Endothelial cell of umbilical vein (primary cell): ENCODE measurements around the gene CETP. TPM values are rescaled to one million over a fixed set of nuclear protein-coding genes. Genes with fewer than 3 reads are reported as not detected.

Experiments used
- BruUV-seq: library from RNA; stranded (reverse); fragments of 400-500 nt; replicated peaks from 2 replicates; lab custom pipeline; 2021; lab: Mats Ljungman, UMichigan
- CTCF ChIA-PET: fragments of 300-600, 350-600 bp; sonication (Branson Sonifier 250); formaldehyde crosslinking; loops from one replicate; lab custom pipeline; 2021; ENCODE audit warnings: antibody characterized with exemption, inconsistent platforms; lab: Charles Lee
- POLR2A ChIA-PET: fragments of 300-600, 350-600 bp; sonication (Branson Sonifier 250); formaldehyde crosslinking; loops from one replicate; lab custom pipeline; 2021; ENCODE audit warnings: antibody characterized with exemption, inconsistent platforms; lab: Charles Lee
- DNase-seq: peaks from one replicate; pipeline ENCODE4 v3.0.0-alpha.2; 2011; ENCODE audit warnings: low read depth, low spot score
- FAIRE-seq: peaks from 2 replicates; lab custom pipeline; 2011; peaks lifted over from hg19 to GRCh38; lab: Jason Lieb, UNC
- H2AFZ ChIP-seq: 2 replicates; pipeline ENCODE4 v1.6.0; 2012; ENCODE audit warnings: low read depth, low read length, control low read depth, inconsistent platforms
- H3K27ac ChIP-seq: 2 replicates; pipeline ENCODE4 v1.5.1; 2011; ENCODE audit warnings: low read depth, mild to moderate bottlenecking, control low read depth, low read length, moderate library complexity; ENCODE audit not compliant: insufficient read depth
- H3K27me3 ChIP-seq, 2 experiments: 2 replicates each; pipeline versions ENCODE4 v1.6.0 to v1.6.1; 2011; ENCODE audit warnings: low read length in 2 of 2, mixed read lengths in 1 of 2; ENCODE audit not compliant: control insufficient read depth in 2 of 2, insufficient read depth in 2 of 2
- H3K36me3 ChIP-seq, 2 experiments: 2 replicates in 1 of 2; 3 replicates in 1 of 2; pipeline ENCODE4 v1.5.1; 2011; ENCODE audit warnings: low read length in 2 of 2, mild to moderate bottlenecking in 1 of 2, moderate library complexity in 1 of 2; ENCODE audit not compliant: control insufficient read depth in 2 of 2, insufficient read depth in 2 of 2; ENCODE audit errors: extremely low read depth in 1 of 2
- H3K4me1 ChIP-seq: 3 replicates; pipeline ENCODE4 v1.5.1; 2011; ENCODE audit warnings: mild to moderate bottlenecking, low read length; ENCODE audit not compliant: control insufficient read depth, insufficient read depth; ENCODE audit errors: extremely low read depth
- H3K4me2 ChIP-seq: 2 replicates; pipeline ENCODE4 v1.6.1; 2011; ENCODE audit warnings: low read length, control low read depth, mixed read lengths; ENCODE audit not compliant: insufficient read depth
- H3K4me3 ChIP-seq, 3 experiments: fragments of 200-600 bp in 1 of 3; sonication (generic), shearing (Covaris generic) in 1 of 3; replicated peaks in 1 of 3; 2 replicates each; pipeline ENCODE4 v1.5.1; 2011 to 2016; ENCODE audit warnings: control low read depth in 3 of 3, low read length in 3 of 3, mild to moderate bottlenecking in 2 of 3, inconsistent platforms in 1 of 3, low read depth in 1 of 3, moderate library complexity in 1 of 3; ENCODE audit not compliant: insufficient read depth in 1 of 3
- H3K79me2 ChIP-seq: 2 replicates; pipeline ENCODE4 v1.6.0; 2012; ENCODE audit warnings: low read length, inconsistent platforms; ENCODE audit not compliant: control insufficient read depth, insufficient read depth
- H3K9ac ChIP-seq: replicated peaks from 2 replicates; pipeline ENCODE3; 2011; ENCODE audit warnings: low read length, control low read depth; ENCODE audit not compliant: insufficient read depth; ENCODE audit errors: extremely low read depth
- H3K9me1 ChIP-seq: replicated peaks from 3 replicates; pipeline ENCODE4 v1.6.0; 2011; ENCODE audit warnings: mild to moderate bottlenecking, low read length; ENCODE audit not compliant: control insufficient read depth, insufficient read depth; ENCODE audit errors: extremely low read depth
- H3K9me3 ChIP-seq: replicated peaks from 2 replicates; pipeline ENCODE4 v1.5.1; 2012; ENCODE audit warnings: low read length, inconsistent platforms; ENCODE audit not compliant: control insufficient read depth, insufficient read depth
- H4K20me1 ChIP-seq: replicated peaks from 2 replicates; pipeline ENCODE3; 2011; ENCODE audit warnings: mild to moderate bottlenecking, low read length; ENCODE audit not compliant: control insufficient read depth, insufficient read depth; ENCODE audit errors: extremely low read depth
- EZH2 ChIP-seq: IDR thresholded peaks from 2 replicates; pipeline ENCODE4 v1.6.1; 2012; ENCODE audit warnings: borderline replicate concordance, low read depth, mild to moderate bottlenecking, moderate library complexity, low read length, inconsistent platforms; ENCODE audit not compliant: severe bottlenecking
- GATA2 ChIP-seq: IDR thresholded peaks from 2 replicates; pipeline ENCODE4 v1.7.0; 2011; ENCODE audit warnings: low read depth, mild to moderate bottlenecking, moderate library complexity, mixed read lengths, low read length; ENCODE audit not compliant: insufficient read length, insufficient read depth
- JUN ChIP-seq: IDR thresholded peaks from 2 replicates; pipeline ENCODE4 v1.6.1; 2011; ENCODE audit warnings: borderline replicate concordance, low read depth; ENCODE audit not compliant: insufficient read length, insufficient read depth
- MYC ChIP-seq: IDR thresholded peaks from one replicate; pipeline ENCODE4 v1.6.1; 2011; ENCODE audit warnings: mild to moderate bottlenecking, low read depth, low read length
- POLR2A ChIP-seq: IDR thresholded peaks from 2 replicates; pipeline ENCODE4 v1.6.1; 2012; ENCODE audit warnings: low read depth, mild to moderate bottlenecking, control low read depth, low read length
- POLR2AphosphoS5 ChIP-seq: IDR thresholded peaks from 2 replicates; pipeline ENCODE4 v1.6.1; 2012; ENCODE audit warnings: low read depth, mild to moderate bottlenecking, control low read depth, low read length, moderate library complexity; ENCODE audit not compliant: insufficient read depth
- dilution Hi-C: fragments of 300-500 bp; cut with MboI; formaldehyde crosslinking; loops from one replicate; pipeline ENCODE4 v1.15.0; 2019; ENCODE audit warnings: low sequenced_read_pairs; ENCODE audit not compliant: extremely low pct_ligation_motif_present
- intact Hi-C: fragments of 100-400 bp; cut with micrococcal nuclease; formaldehyde crosslinking; loops from one replicate; pipeline ENCODE4 v1.10.0; 2022
- polyA plus RNA-seq, 4 experiments: library from polyadenylated mRNA; depleted of rRNA in 3 of 4; stranded (reverse) in 3 of 4; unstranded in 1 of 4; fragments of >200 nt; gene quantifications; 2 replicates each; pipeline versions ENCODE4 v1.2.1 to v1.2.3, GENCODE V29; 2011 to 2012; ENCODE audit warnings: missing spikeins in 1 of 4
- total RNA-seq: library from RNA; stranded (reverse); gene quantifications from 2 replicates; pipeline ENCODE4 v1.2.3, GENCODE V29; 2021

Gene CETP
- total and polyA plus RNA-seq, 2 donors (not counting 3 experiments of a cell fraction or from before 2014, with no cell fraction given), result 2.2 to 2.8 TPM

DNA sequence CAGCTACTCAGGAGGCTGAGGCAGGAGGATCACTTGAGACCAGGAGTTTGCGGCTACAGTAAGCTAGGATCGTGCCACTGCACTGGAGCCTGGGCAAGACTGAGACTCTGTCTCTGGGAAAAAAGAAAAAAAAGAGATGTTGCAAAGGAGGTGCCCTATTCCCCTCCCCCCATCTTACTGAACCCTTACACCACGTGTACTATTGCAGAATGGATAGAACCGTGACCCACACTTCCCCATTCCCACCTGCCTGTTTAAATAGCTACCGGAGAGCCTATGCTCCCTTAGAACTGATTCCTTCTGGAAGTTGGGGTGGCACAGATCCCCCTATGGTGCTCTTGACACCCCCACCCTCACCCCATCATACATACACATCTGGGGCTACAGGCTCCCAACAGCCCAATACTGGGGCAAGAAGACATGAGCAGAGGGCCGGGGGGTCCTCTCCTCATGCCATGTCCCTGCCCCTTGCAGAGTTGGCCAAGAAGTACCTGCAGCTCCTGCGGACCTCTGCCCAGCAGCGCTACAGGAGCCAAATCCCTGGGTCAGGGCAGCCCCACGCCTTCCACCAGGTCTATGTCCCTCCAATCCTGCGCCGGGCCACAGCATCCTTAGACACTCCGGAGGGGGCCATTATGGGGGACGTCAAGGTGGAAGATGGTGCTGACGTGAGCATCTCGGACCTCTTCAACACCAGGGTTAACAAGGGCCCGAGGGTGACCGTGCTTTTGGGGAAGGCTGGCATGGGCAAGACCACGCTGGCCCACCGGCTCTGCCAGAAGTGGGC, 63.3 kb downstream of the CETP start:
- H3K9me3 ChIP-seq, result no peaks in the 10 kb centered on the region
- intact Hi-C loops, result no loop called here
- FAIRE-seq (no peak), DNase-seq (no peak)
- H3K4me3 ChIP-seq, result no peak overlapping the region
- POLR2A ChIA-PET, result no interaction called here
- H3K4me2 ChIP-seq, result no peak overlapping the region
- dilution Hi-C loops, result no loop called here
- no peaks in the 10 kb centered on the region for H3K79me2 ChIP-seq
- H2AFZ ChIP-seq, result no peak overlapping the region
- CTCF ChIA-PET, result interaction anchor here (1.9 kb wide), 1 partner anchor 14 kb away, joined by 5 read pairs; no protein-coding TSS in a partner anchor
- H3K27ac ChIP-seq, result no peak overlapping the region
- no peaks in the 10 kb centered on the region for H3K27me3 ChIP-seq
- no peaks in the 10 kb centered on the region for H4K20me1 ChIP-seq
- H3K4me1 ChIP-seq, result no peaks in the 10 kb centered on the region
- no peaks in the 10 kb centered on the region for H3K36me3 ChIP-seq
- no peak for TF ChIP-seq POLR2A
- TF ChIP-seq GATA2, result no peak
- no peak for TF ChIP-seq EZH2
- TF ChIP-seq POLR2AphosphoS5, result no peak
- TF ChIP-seq MYC, result no peak
- TF ChIP-seq JUN, result no peak
- BruUV-seq, result no TSS peak
- H3K9ac ChIP-seq, result no peak overlapping the region
- no peaks in the 10 kb centered on the region for H3K9me1 ChIP-seq
